ENCODE data around the gene SPRR2D. TPM values are rescaled to one million over a fixed set of nuclear protein-coding genes. Genes with fewer than 3 reads are reported as not detected.

Gene SPRR2D
- total RNA-seq, 1 donor from 2014 or later: not detected

DNA sequence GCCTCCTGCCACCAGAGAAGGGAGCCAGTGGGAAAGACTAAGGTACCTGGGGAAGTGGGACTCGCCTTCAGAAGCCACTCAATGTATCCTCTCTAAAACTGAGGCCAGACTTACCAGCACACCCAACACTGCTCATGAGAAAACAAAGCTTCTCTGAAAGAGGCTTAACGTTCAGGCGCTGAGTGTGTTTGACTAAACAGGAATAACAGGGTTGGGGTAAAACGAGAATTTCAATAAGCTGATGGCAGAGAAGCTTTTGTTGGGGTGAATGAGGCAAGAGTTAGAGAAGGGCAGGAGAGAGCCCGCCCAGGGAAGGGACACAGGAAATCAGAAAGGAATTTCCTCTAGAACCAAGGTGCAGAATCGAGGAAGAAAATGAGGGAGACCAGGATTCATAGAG is 41.1 kb downstream of the SPRR2D start:
- no peak overlapping the region for H3K4me3 Mint-ChIP-seq (ENCODE audit: unreplicated experiment)
- no peaks in the 10 kb centered on the region for H3K27me3 Mint-ChIP-seq (ENCODE audit: unreplicated experiment)
- no peaks in the 10 kb centered on the region for H3K4me1 Mint-ChIP-seq (ENCODE audit: low read depth, unreplicated experiment)
- no peak for TF ChIP-seq CTCF (IDR thresholded peaks at IDR 0.05; ENCODE audit: partially characterized antibody, unreplicated experiment)
- no peaks in the 10 kb centered on the region for H3K36me3 Mint-ChIP-seq (ENCODE audit: unreplicated experiment)
- DNase-seq: no peak
- no peak overlapping the region for H3K27ac Mint-ChIP-seq (ENCODE audit: unreplicated experiment)
- no peaks in the 10 kb centered on the region for H3K9me3 Mint-ChIP-seq (ENCODE audit: unreplicated experiment)

DNA sequence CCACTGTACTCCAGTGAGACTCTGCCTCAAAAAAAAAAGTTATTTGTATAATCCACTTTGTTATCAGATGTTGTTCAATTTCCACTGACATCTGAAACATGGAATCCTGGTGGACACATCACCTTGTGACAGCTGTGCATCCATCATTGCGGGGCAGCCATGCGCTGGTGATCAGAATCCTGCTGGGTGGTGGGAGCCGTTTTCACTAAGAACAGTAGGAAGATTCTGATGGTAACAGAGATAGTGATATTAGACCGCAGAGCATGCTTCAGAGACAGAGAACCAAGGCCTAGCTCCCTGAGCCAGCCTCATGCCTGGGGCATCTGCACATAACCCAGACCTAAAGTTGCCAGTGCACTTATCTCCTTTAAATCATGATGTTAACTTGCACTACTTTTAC is 42.4 kb downstream of the SPRR2D start:
- no peaks in the 10 kb centered on the region for H3K4me1 Mint-ChIP-seq (ENCODE audit: low read depth, unreplicated experiment)
- no peak overlapping the region for H3K27ac Mint-ChIP-seq (ENCODE audit: unreplicated experiment)
- no peaks in the 10 kb centered on the region for H3K36me3 Mint-ChIP-seq (ENCODE audit: unreplicated experiment)

GRCh38 chr1:152997901-152998300 is 43.0 kb downstream of the SPRR2D start:
- no peak for TF ChIP-seq CTCF (IDR thresholded peaks at IDR 0.05; ENCODE audit: partially characterized antibody, unreplicated experiment)
- DNase-seq: no peak
- H3K4me3 Mint-ChIP-seq (ENCODE audit: unreplicated experiment): no peak overlapping the region
- H3K27me3 Mint-ChIP-seq (ENCODE audit: unreplicated experiment): no peaks in the 10 kb centered on the region
- no peaks in the 10 kb centered on the region for H3K4me1 Mint-ChIP-seq (ENCODE audit: low read depth, unreplicated experiment)
- H3K9me3 Mint-ChIP-seq (ENCODE audit: unreplicated experiment): no peaks in the 10 kb centered on the region
- no peak overlapping the region for H3K27ac Mint-ChIP-seq (ENCODE audit: unreplicated experiment)
- no peaks in the 10 kb centered on the region for H3K36me3 Mint-ChIP-seq (ENCODE audit: unreplicated experiment)

More for the DNA sequence above, 42.4 kb downstream of the SPRR2D start:
- Mint-ChIP-seq H3K27me3 (ENCODE audit: unreplicated experiment) (no peaks in the 10 kb centered on the region), H3K9me3 (ENCODE audit: unreplicated experiment) (no peaks in the 10 kb centered on the region), H3K4me3 (ENCODE audit: unreplicated experiment) (no peak overlapping the region)
- DNase-seq: no peak
- no peak for TF ChIP-seq CTCF (IDR thresholded peaks at IDR 0.05; ENCODE audit: partially characterized antibody, unreplicated experiment)

GRCh38 chr1:152996633-152997400 is 44.1 kb downstream of the SPRR2D start:
- no peak for TF ChIP-seq CTCF (IDR thresholded peaks at IDR 0.05; ENCODE audit: partially characterized antibody, unreplicated experiment)
- H3K4me3 Mint-ChIP-seq (ENCODE audit: unreplicated experiment): no peak overlapping the region
- H3K27ac Mint-ChIP-seq (ENCODE audit: unreplicated experiment): no peak overlapping the region
- no peaks in the 10 kb centered on the region for H3K9me3 Mint-ChIP-seq (ENCODE audit: unreplicated experiment)
- H3K27me3 Mint-ChIP-seq (ENCODE audit: unreplicated experiment): no peaks in the 10 kb centered on the region
- no peak for DNase-seq
- no peaks in the 10 kb centered on the region for H3K4me1 Mint-ChIP-seq (ENCODE audit: low read depth, unreplicated experiment)
- no peaks in the 10 kb centered on the region for H3K36me3 Mint-ChIP-seq (ENCODE audit: unreplicated experiment)

GRCh38 chr1:152995842-152996241 is 45.1 kb downstream of the SPRR2D start:
- Mint-ChIP-seq H3K9me3 (ENCODE audit: unreplicated experiment) (no peaks in the 10 kb centered on the region), H3K27me3 (ENCODE audit: unreplicated experiment) (no peaks in the 10 kb centered on the region), H3K4me3 (ENCODE audit: unreplicated experiment) (no peak overlapping the region), H3K4me1 (ENCODE audit: low read depth, unreplicated experiment) (no peaks in the 10 kb centered on the region), H3K27ac (ENCODE audit: unreplicated experiment) (no peak overlapping the region), H3K36me3 (ENCODE audit: unreplicated experiment) (no peaks in the 10 kb centered on the region)
- DNase-seq: no peak
- TF ChIP-seq CTCF (IDR thresholded peaks at IDR 0.05; ENCODE audit: partially characterized antibody, unreplicated experiment): no peak
